Measurements from ENCODE around the gene LY6G6D.
A peak's percentile ranks its signal among the peaks of the same experiment; 100 is the strongest.

Gene LY6G6D

DNA sequence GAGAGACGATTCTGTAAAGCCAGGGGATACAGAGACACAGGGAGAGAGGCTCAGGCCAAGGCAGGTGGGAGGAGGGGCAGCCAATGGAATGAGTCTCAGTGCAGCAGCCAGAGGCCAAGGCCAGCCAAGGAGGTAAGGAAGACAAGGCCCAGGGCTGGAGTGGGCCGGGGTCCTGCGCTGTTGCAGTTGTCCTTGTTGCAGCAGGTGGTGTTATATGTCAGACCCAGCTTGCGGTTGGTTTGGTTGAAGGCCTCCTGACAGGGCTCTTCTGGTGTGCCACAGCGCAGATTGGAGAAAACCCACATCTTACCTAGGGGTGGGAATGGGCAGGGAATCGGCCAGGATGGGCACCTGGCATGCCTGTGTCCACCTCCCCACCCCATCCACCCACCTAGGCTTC lies 3.9 kb downstream of the LY6G6D start:
- no peak for DNase-seq (ENCODE audit: low read depth in 2 of 2)

DNA sequence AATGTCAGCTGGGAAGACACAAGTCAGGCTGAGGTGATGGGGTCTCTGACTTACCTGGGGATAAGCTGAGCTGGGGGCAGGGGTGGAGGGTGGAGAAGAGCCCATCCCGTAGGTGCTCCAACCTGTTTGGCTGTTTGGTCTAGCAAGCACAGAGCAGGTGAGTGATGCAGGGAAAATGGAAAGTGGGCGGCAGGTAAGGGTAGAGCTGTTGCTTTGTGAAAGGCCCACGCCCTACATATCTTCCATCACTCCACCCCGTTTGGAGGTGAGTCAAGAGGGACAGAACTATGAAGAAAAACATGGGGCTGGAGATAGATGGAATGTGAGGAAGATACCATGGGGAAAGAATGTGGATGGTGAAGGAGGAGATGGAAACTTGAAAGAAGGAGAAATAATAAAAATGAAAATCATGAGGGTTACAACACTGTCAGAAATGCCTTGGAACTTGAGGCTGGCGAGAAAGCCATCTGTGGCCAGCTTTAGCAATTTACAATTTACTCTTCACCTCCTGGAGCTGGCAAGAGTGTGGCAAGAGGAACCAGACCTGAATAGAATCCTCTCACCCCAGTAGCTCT lies 5.1 kb downstream of the LY6G6D start:
- no peak for DNase-seq (ENCODE audit: low read depth in 2 of 2)

DNA sequence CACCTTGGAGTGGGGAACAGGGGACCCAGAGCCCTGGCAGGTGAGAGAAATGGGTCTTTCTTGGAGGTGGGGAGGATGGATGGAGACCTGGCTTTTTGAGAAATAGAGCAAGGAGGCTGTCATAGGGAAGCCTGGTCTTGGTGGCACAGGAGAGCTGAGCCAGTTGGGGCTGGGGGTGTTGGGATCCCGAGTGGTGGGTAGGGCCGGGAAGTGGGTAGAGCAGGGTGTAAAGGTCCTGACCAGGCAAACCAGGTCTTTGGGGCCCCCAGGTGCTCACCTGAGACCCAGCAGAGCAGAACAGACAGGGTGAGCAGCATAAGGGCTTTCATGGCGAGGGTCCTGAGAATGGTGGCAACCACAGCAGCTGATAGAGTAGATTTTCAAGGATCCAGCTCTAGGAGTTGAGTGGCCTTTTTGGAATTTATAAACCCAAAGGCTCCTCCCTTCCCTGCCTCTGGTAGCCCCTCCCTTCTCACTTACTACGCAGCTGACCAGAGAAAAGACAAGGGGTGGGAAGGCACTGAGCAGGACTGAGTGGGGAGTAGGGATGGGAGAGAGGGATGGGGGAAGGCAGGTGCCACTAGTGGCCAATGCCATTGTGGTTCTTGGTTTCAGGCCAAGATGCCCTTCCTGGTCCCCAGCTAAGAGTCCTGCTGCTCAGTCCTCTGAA lies 6.3 kb downstream of the LY6G6D start, which contains the start of gene LY6G6C:
Gene LY6G6C (minus strand): TSS at position 396 of the 670 bp plus-strand sequence. CDS start 67 bp downstream, at position 329.
- DNase-seq (ENCODE audit: low read depth in 2 of 2): no peak

DNA sequence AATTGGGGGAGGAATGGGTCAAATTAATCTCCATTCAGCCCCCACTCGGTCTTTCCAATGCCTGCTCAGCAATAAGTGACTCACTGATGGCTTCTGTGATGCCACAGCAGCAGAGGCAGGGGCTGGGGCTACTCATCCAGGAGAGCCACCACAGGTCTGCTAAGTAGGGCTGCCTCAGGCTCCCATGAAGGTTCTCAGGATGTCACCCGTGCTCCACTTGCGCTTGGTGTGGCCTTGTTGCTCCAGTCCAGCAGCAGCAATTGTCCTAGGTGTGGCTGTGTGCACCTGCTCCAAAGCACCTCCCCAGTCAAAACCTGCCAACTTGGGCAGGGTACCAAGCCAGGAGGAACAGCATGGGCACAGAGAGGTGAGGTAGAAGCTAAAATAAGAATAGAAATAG lies 7.0 kb downstream of the LY6G6D start:
- no peak for DNase-seq (ENCODE audit: low read depth in 2 of 2)

DNA sequence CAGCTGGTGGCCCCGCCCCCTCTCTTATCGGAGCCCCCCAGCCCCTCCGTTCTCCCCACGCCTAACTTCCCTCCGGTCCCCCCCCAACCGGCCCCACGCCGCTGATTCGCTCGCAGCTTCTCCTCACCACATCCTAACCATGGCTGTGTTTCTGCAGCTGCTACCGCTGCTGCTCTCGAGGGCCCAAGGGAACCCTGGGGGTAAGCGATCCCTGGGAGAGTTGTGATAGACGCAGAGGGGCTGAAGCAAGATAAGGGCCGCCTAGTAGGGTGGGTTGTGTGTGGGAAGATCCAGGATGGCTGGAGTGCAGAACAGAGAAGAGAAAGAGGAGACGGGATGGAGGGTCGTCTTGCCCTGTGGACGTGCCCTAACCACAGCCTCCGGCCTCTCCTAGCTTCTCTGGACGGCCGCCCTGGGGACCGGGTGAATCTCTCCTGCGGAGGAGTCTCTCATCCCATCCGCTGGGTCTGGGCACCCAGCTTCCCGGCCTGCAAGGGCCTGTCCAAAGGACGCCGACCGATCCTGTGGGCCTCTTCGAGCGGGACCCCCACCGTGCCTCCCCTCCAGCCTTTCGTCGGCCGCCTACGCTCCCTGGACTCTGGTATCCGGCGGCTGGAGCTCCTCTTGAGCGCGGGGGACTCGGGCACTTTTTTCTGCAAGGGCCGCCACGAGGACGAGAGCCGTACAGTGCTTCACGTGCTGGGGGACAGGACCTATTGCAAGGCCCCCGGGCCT lies 8.3 kb downstream of the LY6G6D start, which contains the start of gene MPIG6B:
Gene MPIG6B (plus strand): TSS at position 129 of the 735 bp plus-strand sequence. CDS start 11 bp downstream, at position 140.
- DNase-seq (ENCODE audit: low read depth in 2 of 2): no peak

DNA sequence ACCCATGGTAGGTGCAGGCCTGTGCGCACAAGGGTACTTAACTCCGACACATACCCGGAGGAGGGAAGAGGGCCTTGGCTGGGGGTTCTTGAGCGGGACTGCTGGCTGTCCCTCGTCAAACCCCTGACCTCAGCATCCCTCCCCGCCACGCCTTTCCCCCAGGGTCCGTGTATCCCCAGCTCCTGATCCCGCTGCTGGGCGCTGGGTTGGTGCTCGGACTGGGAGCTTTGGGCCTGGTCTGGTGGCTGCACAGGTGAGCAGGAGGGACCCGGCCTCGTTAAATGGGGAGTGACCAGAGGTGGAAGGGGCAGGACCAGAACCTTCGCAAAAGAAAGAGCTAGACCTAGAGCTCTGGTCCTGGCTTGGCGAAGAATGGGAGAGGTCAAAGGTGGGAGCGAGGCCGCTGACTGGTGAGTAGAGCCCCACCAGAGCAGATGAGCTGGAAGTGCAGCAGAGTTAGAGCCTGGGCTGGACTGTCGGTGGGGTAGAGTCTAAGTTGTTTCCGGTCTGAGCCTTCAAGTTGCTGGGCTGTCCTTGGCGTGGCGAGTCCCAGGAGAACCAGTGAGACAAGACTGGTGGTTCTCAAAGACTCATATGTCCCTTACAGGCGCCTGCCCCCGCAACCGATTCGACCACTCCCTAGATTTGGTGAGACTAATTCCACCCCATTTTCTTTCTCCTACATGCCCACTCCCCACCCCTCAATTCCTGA lies 9.0 kb downstream of the LY6G6D start:
- DNase-seq (ENCODE audit: low read depth in 2 of 2): no peak

DNA sequence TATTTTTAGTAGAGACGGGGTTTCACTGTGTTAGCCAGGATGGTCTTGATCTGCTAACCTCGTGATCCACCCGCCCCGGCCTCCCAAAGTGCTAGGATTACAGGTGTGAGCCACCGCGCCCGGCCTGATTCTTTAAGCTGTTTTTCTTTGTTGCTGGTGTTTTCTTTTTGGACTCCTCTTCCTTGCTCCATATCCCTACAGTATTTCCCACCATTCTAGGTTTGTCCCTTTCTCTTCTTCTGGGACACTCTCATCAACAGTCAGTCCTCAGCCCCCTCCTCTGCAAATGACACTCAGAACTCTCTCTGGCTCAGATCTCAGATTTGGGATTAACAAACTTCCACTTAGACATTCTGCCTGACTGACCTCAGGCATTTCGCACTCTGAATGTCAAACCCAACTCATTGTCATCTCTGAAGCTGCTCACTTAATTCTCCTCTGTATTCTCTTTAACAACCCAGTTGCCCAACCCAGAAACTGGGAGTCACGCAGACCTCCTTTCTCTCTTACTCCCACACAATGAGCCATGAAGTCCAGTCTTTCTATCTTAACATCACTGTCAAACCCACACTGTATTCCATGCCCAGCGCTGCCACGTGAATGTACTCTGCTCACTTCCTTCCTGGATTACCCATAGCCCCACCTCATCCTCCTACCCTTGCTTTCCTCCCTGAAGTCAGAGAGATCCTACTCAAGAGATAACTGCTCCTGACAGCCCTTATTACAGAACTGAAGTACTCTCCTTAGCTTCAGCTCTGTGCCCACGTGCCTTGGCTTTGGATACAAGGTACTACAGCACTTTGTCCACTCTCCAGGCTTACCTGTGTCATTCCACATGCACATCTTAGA lies 10.6 kb downstream of the LY6G6D start:
- DNase-seq (ENCODE audit: low read depth in 2 of 2): no peak

DNA sequence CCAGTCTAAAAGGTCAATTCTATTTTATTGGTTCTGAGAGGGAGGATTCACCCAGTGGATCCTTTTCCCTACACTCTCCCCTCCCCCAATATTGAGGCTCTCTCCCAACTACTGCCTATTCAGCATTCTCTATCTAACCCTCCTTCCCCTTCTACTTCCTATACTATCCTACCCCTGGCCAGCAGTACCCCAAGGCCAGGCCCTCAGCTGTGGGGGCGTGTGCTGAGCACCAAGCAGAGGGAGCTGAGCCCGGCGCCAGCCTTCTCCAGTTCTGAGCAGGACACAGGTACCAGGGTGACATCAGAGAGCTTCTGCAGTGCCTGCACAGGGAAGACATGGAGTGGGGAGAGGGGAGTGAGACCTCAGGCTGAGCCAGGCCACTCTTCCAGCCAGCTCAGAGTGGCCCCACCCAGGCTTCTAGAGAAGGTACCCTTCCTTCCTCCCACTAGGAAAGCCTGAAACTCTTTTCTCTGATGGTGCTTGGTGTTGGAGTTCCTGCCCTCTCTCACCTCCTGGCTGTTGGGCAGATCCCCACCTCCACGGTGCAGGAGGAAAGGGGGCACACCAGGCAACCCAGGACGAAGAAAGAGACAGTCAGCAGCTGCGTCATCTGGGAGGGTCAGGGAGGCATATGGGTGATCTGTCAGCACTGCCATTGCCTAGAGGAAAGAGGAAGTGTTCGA lies 12.0 kb downstream of the LY6G6D start:
- no peak for DNase-seq (ENCODE audit: low read depth in 2 of 2)

DNA sequence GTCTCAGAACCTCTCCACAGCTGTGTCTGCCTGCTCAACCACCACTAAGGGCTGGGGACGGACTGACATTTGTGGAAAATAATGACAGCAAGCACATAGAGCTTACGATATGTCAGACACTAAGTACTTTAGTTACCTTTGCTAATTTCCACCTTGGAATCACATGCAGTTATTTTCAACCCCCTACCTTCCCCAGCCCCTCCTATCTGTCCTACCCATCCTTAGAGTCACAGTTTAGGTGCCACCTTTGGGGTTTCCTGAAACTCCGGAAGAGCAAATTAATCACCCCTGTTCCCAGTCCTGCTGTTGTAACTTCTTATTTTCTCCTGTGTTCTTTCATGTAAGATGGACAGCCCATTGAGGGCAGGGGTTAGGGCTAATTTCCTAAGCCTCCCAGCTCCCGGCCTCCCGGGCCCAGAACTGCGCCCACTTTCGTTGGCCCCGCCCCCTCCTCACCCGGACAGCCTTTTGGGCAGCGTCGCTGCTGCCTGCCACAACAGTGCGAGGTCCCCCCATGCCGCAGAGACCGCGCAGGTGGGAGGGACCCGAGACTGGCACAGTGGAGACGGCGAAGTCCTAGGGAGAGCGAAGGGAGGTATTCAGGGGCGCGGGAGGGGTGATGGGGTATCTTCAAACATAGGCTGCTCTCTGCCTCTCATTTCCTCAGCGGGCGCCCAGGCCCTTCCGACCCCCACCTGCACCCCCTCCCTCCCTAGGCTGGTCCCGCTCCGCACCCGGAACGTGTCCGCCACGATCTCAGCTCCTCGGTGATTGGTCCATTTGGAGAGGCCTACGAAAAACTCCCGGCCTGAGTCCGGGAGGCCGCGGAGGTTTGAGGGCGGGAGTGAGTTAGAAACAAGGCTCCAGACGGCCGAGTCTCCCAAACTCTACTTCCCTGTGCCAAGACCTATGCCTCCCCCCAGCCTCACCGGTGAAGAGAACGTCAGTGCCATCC lies 12.8 kb downstream of the LY6G6D start:
- no peak for DNase-seq (ENCODE audit: low read depth in 2 of 2)

DNA sequence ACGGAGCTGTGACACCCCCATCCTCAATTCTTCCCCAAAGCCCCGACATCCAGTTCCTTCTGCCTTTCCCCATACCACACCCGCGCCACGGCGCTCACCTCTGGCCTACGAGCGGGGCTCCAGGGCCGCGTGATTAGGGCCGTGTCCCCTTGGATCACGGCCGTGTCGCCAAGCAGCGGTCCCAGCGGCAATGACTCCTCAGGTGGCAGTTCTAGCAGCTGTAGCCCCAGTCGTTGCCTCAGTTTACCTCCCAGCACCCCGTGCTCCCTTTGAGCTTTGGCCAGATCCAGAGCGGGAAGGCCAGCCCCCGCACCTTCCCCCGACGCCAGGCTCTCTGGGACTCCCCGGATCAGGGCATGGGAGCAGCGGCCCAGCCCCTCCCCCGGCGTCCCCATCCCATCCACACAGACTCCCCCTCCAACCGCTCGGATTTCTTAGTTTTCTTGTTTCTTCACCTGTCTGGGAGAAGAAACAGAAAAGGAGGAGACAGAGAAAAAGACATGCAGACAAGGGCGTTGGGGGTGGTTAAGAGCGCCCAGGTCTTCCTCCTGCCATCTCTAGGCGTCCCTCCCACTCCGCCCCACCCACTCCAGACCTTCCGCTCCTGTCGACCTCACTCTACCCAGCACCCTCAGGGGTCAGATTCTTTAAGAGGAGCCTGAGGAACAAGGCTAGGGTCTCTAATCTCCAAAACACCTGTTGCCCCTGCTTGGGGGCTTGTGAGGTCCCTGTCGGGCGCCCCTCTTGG lies 13.8 kb downstream of the LY6G6D start, which contains the start of gene DDAH2:
Gene DDAH2 (minus strand): TSS at position 533 of the 748 bp plus-strand sequence. CDS start 138 bp downstream, at position 395.
- DNase-seq (ENCODE audit: low read depth in 2 of 2): no peak

DNA sequence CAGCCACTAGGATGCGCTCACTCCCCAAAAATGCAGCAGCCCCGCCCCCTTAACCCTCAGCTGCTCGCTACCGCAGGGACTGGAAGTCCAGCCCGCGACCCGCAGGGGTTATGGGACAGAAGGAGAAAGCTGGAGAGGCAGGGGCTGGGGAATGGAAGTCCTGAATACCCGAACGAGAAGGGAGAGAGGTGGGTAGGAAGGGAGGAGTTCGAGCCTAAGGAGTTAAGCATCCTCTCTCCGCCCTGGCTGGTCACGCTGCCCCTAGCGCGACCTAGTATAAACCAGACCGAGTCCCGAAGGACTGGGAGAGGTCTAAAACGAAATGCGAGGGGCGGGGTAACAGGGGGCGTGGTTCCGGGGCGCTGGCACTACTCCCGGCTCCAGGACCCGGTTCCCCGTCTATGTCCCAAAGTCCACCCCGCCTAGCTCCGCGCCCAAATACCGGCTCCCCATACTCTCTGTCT lies 14.4 kb downstream of the LY6G6D start:
- DNase-seq (ENCODE audit: low read depth in 2 of 2): peak in 1 of 2 experiments; percentile 53

DNA sequence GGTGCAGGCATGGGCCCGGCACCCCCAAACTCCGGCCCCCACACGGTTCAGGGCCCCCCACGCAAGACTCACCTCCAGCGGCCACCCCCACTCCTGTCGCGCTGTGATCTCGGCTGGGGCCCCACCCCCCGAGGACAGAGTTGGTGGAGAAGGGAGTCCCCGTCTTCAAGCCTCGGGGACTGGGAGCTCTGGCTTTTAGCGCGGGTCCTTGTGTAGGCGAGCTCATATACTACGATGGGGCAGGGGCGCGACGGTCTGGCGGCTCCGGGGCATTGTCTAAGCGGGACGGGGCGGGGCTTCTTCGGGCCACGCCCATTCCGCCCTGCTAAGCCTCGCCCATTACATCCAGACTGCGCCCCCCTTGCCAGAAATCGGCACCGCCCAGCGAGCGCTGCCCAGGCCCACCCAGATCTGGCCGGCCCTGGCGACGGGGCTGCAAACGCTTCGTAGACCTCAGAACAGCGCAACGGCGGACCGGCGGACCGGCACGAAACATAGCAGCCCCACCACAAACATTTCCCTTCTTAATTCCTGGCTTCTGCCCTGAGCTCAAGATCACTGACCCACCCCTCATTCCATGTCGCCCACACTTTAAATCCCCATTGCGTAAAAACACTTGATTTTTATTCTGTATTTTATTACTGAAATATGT lies 15.0 kb downstream of the LY6G6D start:
- DNase-seq (ENCODE audit: low read depth in 2 of 2): peak; percentile 77 to 83

DNA sequence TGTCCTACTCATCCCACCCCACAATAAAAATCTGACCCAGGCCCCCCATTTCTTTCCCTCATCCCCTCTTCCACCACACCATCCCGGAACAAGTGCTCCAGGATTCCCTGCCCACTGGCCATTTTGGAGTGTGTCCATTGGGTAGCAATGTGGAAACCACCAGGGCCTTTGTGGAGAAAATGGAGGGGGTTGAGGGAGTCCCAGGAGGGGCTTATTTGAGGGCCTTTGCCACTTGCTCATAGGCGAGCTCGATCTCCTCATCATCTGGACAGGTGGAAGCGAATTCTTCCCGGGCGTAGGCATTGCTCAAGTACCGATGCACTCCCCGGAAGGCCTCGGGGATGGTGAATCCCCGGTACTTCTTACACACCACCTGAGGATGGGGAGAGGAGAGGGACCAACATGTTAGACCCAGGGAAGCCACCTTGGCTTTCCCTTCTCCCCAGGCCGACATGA lies 15.5 kb downstream of the LY6G6D start:
- no peak for DNase-seq (ENCODE audit: low read depth in 2 of 2)

DNA sequence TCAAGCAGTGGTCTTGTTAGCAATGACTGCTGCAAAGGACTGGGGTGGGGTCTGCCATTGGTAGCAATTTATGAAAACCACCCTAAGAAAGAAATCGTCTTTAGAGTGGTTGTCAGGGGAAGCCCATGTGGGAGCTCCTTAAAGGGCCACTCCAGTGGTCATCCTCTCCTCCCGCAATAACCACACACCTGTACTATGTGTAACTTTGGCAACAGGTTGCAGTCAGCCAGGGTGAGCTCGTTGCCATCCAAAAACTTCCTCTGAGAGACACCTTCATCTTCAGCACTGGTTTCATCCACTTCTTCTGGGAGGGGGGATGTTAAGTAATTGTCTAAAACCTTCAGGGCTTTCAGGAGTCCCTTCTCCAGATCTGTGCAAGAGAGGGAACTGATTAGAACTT lies 16.9 kb downstream of the LY6G6D start:
- DNase-seq (ENCODE audit: low read depth in 2 of 2): no peak

DNA sequence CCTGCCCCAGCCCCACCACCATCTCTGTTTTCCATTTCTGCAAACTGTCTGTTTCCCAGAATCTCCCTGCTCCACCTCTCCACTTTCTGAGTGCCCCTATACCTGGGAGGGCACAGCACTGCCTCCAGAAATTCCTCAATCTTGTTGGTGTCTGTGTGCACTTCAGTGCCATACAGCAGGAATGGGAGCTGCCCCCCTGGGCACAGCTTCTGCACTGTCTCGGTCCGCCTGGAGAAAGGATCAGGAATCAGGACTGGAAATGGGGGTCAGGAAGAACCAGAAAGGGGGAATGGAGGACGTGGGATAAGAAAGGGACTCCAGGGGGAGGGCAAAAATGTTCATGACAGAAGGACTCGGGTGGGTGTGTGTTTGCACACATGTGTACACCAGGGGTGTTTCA lies 18.6 kb downstream of the LY6G6D start:
- no peak for DNase-seq (ENCODE audit: low read depth in 2 of 2)

DNA sequence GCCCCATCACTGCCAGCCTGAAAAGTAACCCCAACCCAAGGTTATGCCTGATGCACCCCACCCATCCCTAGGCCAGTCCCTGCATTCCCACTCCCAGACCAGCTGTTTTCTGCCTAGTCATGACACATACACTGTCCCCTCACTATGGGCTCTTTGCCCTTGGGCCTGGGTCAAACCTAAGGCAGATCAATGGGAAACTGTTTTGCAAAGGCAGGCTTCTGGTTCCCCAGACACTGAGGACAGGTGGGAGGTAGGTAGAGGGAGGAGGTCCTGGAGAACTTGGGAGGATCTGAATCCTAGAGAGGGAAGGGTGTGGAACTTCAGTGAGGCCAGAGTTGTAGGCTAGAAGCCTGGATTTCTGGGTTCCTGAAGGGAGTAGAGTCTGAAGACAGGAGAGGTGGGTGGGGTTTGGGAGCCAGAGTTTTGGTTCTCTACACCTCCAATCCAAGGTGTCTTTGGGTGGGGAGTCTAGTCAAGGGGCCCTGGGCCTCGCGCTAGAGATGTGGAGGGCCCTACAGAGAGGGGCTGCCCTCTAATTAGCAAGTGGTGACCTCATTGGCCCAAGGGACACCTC lies 19.2 kb downstream of the LY6G6D start:
- DNase-seq (ENCODE audit: low read depth in 2 of 2): no peak

DNA sequence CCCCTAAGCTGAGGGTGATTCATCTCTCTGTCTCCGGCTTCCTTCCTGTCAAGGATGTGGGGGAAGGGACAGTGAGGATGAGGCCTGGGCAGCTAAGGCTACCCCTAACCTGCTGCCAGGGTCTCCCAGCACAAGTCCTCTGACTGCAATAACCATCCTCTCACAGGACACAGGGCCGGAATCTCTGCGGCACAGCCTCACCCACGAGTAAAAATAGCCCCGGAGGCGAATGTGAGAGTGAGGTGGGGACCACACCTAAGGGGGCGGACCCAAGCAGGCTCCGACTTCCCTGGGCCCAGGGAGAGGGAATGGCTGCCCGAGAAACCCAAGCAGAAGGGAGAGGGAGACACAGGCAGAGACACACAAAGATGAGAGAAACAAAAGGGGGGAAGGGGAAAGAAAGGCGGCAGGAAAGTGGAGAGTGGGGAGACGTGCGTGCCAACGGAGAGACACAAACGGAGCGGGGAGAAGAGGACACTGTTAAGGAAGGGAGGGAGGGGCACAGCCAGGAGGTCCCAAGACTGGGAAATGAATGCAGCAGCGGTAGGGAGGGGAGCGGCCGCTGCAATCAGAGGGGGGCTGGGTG lies 19.8 kb downstream of the LY6G6D start:
- peak in 1 of 2 experiments; percentile 30 for DNase-seq (ENCODE audit: low read depth in 2 of 2)

Data from fibroblast of skin of left quadriceps (primary cell).